Measurements from ENCODE around the gene FOXL3.

Gene FOXL3

DNA sequence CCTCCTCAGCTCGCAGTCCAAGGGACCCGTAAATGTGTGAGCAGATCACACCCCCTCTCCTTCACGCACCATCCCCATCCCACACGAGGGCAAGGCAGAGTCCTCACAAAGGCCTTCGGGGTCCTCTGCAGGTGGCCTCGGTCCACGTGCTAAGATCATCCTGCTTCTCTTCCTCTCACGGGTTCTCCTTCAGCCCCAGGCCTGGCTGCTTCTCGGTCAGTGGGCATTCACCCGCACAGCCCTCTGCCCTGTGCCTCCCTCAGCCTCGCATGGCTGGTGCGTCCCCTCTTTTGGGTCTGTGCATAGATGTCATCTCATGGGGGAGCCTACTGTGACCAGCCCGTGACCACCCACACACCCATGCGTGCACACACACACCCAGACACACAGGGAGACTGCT is 17.3 kb upstream of the FOXL3 start:
- no peak overlapping the region for H3K27ac ChIP-seq
- TF ChIP-seq CTCF (conservative IDR thresholded peaks at IDR 0.05) = no peak

- TF ChIP-seq CTCF (conservative IDR thresholded peaks at IDR 0.05) = no peak
Measured at GRCh38 chr7:273327-273726, 16.6 kb upstream of the FOXL3 start.

DNA sequence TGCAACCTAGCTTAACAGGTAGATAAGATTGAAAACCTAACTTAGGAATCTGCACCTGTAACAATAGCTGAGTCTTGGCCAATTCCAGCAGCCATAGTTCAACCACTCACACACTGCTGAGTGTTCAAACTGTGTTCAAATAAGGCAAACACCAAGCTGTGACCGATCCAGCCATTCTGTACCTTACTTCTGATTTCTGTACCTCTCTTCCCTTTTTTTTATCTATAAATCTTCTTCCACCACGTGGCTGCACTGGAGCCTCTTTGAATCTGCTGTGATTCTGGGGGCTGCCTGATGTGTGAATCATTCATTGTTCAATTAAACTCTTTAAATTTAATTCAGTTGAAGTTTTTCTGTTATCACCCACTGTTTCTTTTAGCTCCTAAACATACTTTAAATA is 15.7 kb upstream of the FOXL3 start:
- no peak overlapping the region for H3K27ac ChIP-seq
- no peak for TF ChIP-seq CTCF (conservative IDR thresholded peaks at IDR 0.05)

More at GRCh38 chr7:273327-273726, 16.6 kb upstream of the FOXL3 start:
- H3K27ac ChIP-seq = no peak overlapping the region

DNA sequence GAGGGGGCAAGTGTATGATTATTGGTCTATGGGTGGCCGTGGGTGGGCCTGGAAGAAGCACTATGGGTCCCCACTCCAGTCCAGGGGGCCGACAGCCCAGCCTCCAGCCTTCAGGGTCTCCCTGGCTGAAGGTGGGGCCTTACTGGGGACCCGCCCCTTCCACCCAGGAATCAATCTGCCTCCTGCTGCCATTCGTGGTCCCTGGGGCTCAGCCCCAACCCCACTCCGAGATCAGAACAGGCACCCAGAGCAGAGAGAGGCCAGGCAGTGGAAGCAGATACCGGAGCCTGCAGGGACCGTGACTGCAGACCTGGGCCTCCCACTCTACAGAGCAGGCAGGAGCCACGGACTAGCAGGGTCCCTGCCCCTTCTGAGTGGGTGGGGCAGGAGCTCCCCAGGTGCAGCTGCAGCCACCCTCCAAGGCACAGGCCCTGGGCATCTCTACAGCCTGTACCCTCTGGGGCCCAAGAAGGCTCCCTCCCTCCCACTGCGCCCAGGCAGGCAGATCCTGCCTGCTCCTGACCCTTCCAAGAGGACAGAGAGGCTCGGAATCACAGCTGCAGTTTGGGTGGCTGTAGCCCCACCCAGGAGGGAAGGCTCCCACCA is 13.6 kb upstream of the FOXL3 start:
- H3K27ac ChIP-seq = no peak overlapping the region
- no peak for TF ChIP-seq CTCF (conservative IDR thresholded peaks at IDR 0.05)

DNA sequence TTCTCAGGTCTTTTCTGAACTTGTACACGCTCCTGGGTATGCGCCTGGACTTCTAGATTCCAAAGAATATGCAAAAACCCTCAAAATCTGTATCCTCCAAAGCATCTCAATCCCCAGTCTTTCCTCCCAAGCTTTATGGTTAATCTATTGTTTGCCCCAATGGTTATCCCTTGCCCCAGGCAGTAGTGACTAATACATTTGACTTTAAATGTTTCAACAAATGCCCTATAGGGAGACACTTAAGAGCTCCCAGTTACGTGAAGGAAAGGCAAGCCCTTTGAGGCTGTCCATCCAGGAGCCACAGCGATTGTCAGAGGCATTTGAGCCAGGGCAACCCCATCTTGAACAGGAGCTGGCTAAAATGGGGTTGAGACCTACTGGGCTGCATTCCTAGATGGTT is 12.7 kb upstream of the FOXL3 start:
- no peak for TF ChIP-seq CTCF (conservative IDR thresholded peaks at IDR 0.05)

GRCh38 chr7:278081-278480 is 11.9 kb upstream of the FOXL3 start:
- H3K27ac ChIP-seq = no peak overlapping the region
- no peak for TF ChIP-seq CTCF (conservative IDR thresholded peaks at IDR 0.05)

More for the DNA sequence above, 12.7 kb upstream of the FOXL3 start:
- H3K27ac ChIP-seq = no peak overlapping the region

DNA sequence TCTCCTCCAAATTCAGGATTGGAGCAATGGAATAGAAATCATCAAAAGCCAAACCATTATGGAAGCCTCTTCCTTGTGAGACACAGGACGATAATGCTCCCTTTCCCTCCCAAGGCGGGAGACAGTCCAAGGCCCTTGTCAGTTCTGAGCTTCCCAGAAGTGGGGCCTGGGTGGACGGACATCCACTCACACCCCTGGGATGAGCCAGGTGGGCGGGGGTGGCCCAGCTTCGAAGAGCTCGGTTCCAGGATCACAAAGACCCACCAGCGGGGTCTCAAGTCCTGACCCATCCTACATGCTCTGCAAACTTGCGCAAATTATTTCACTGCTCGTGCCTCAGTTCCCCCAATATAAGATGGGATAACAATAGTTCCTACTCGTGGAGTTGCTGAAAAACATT is 10.1 kb upstream of the FOXL3 start:
- H3K27ac ChIP-seq = no peak overlapping the region
- TF ChIP-seq CTCF (conservative IDR thresholded peaks at IDR 0.05) = no peak
